ENCODE data around the gene CNTN1. TPM values are rescaled to one million over a fixed set of nuclear protein-coding genes. Genes with fewer than 3 reads are reported as not detected.
"Not testable (repeated sequence)": the region's sequence is repeated elsewhere in the genome, so short reads cannot be mapped to it uniquely, and the experiment has no call there.

CNTN1 gene
- total and polyA plus RNA-seq, 2 of the 13 experiments (the other 11 are each of a cell fraction or from before 2014, with no cell fraction given) = 0.01 to 0.07 TPM

GRCh38 chr12:41081241-41081640, 389.0 kb downstream of the CNTN1 start:
- H3K4me3 ChIP-seq (replicated peaks in 1 of 3; ENCODE audit: insufficient read depth in 1 of 3, low read depth in 2 of 3, low read length in 3 of 3); FAIRE-seq; H3K4me2 ChIP-seq (ENCODE audit: low read depth, low read length); H3K4me1 ChIP-seq (ENCODE audit: insufficient read depth, low read length); POLR2A ChIA-PET; H3K27ac ChIP-seq (ENCODE audit: extremely low read length, insufficient read depth, low read length); BruUV-seq (replicated peaks); H3K27me3 ChIP-seq (ENCODE audit: control insufficient read depth in 1 of 2, insufficient read depth in 2 of 2, low read length in 2 of 2); H2AFZ ChIP-seq (ENCODE audit: low read length); H3K36me3 ChIP-seq (replicated peaks in 1 of 2; ENCODE audit: control insufficient read depth in 1 of 2, insufficient read depth in 2 of 2, low read length in 2 of 2); intact Hi-C loops (cut with micrococcal nuclease; ENCODE audit: unreplicated experiment); ATAC-seq; H3K79me2 ChIP-seq (ENCODE audit: insufficient read depth, low read length); H4K20me1 ChIP-seq (ENCODE audit: insufficient read depth, low read length); in situ Hi-C loops (cut with HindIII; ENCODE audit: extremely low pct_ligation_motif_present, low pct_unique_long_range_greater_than_20kb); DNase-seq (ENCODE audit: low spot score); CTCF ChIA-PET (ENCODE audit: low intra/inter-chr PET ratio, low total read pairs); H3K9ac ChIP-seq (ENCODE audit: insufficient read depth, low read depth, low read length): not testable (repeated sequence)
- peaks cover 13% of the 10 kb centered on the region; the same call in 1 of the 2 replicates for H3K9me3 ChIP-seq (ENCODE audit: low read length)
- 0% methylated on average over 1 of the region's 1 CpG for WGBS (ENCODE audit: low lambda C conversion rate)

- H3K9me3 ChIP-seq (ENCODE audit: low read length) = no peaks in the 10 kb centered on the region; the same call in 1 of the 2 replicates
- H3K27me3 ChIP-seq (ENCODE audit: control insufficient read depth in 1 of 2, insufficient read depth in 2 of 2, low read length in 2 of 2) = no peaks in the 10 kb centered on the region
- 2% methylated on average over 2 of the region's 2 CpGs for WGBS (ENCODE audit: low lambda C conversion rate)
- no peaks in the 10 kb centered on the region for H4K20me1 ChIP-seq (ENCODE audit: insufficient read depth, low read length)
- no peak for FAIRE-seq
- H3K4me2 ChIP-seq (ENCODE audit: low read depth, low read length) = no peak overlapping the region
- H2AFZ ChIP-seq (ENCODE audit: low read length) = no peak overlapping the region
- no peak for DNase-seq (ENCODE audit: low spot score)
- ChIA-PET POLR2A (no interaction called here), CTCF (ENCODE audit: low intra/inter-chr PET ratio, low total read pairs) (no interaction called here)
- H3K79me2 ChIP-seq (ENCODE audit: insufficient read depth, low read length) = no peaks in the 10 kb centered on the region
- no peak overlapping the region for H3K9ac ChIP-seq (ENCODE audit: insufficient read depth, low read depth, low read length)
- in situ Hi-C loops (cut with HindIII; ENCODE audit: extremely low pct_ligation_motif_present, low pct_unique_long_range_greater_than_20kb) = no loop called here
- H3K36me3 ChIP-seq (replicated peaks in 1 of 2; ENCODE audit: control insufficient read depth in 1 of 2, insufficient read depth in 2 of 2, low read length in 2 of 2) = no peaks in the 10 kb centered on the region
- H3K4me3 ChIP-seq (replicated peaks in 1 of 3; ENCODE audit: insufficient read depth in 1 of 3, low read depth in 2 of 3, low read length in 3 of 3) = no peak overlapping the region
- no peaks in the 10 kb centered on the region for H3K4me1 ChIP-seq (ENCODE audit: insufficient read depth, low read length)
- BruUV-seq (replicated peaks) = no TSS peak
- intact Hi-C loops (cut with micrococcal nuclease; ENCODE audit: unreplicated experiment) = no loop called here
- no peak overlapping the region for H3K27ac ChIP-seq (ENCODE audit: extremely low read length, insufficient read depth, low read length)
- no peak for ATAC-seq
- TF ChIP-seq MAFF (IDR thresholded peaks at IDR 0.05; ENCODE audit: low read depth, low read length) (peak; percentile 48; the same call in 1 of the 2 replicates), GABPB1 (CRISPR knock-in tag; IDR thresholded peaks at IDR 0.05) (no peak), ZNF501 (CRISPR knock-in tag; IDR thresholded peaks at IDR 0.05) (no peak), E2F5 (CRISPR knock-in tag; conservative IDR thresholded peaks at IDR 0.05) (no peak), DPF2 (CRISPR knock-in tag; IDR thresholded peaks at IDR 0.05; ENCODE audit: borderline replicate concordance, low read depth) (no peak), KDM5B (CRISPR knock-in tag; IDR thresholded peaks at IDR 0.05; ENCODE audit: borderline replicate concordance) (no peak), MAFK (conservative IDR thresholded peaks at IDR 0.05 in 1 of 2, IDR thresholded peaks at IDR 0.05 in 1 of 2; ENCODE audit: low read length in 2 of 2) (peak; percentile 3 to 73; a peak in 2 of 4 replicates), ZNF563 (CRISPR knock-in tag; IDR thresholded peaks at IDR 0.05) (no peak), ZUFSP (CRISPR knock-in tag; IDR thresholded peaks at IDR 0.05; ENCODE audit: borderline replicate concordance) (no peak), SNRNP70 (IDR thresholded peaks at IDR 0.05; ENCODE audit: low read depth, low read length) (no peak), HIC2 (CRISPR knock-in tag; IDR thresholded peaks at IDR 0.05; ENCODE audit: low read depth) (no peak)
These were observed 397.2 kb downstream of the CNTN1 start for GRCh38 chr12:41089438-41089837.

All from HepG2 (cell line).